ENCODE measurements around the gene PRKN. TPM values are rescaled to one million over a fixed set of nuclear protein-coding genes. Genes with fewer than 3 reads are reported as not detected.

Gene PRKN
- total RNA-seq, 1 experiment from 2014 or later = 0.46 TPM

DNA sequence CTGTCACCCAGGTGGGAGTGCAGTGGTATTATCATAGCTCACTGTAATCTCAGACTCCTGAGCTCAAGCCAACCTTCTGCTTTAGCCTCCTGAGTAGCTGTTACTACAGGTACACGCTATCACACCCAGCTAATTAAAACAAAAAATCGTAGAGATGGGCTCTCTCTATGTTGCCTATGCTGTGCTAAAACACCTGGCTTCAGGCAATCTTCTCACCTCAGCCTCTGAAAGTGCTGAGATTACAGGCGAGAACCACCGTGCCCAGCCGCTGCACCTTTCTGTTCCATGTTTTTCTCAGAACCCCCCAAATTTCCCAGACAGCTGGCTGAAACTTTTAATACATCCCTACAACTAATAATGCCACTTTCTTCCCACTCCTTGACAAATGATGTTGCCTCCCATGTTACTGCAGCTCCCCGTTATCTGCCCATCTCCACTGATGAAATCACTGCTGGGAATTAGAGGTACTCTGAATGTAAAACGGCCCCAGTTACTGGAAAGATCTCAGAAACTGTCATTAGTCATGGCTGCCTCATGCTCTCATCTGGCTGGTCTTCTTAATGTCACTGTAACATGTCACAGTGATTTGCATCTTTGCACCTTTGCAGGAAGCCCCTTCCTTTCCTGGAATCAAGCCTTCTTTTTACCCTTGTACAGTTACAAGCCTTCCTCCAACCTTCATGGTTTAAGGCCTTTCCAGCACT lies 697.5 kb downstream of the PRKN start:
- H3K27ac ChIP-seq (ENCODE audit: low read length) = no peak overlapping the region
- no peaks in the 10 kb centered on the region for H3K4me1 ChIP-seq (ENCODE audit: control insufficient read depth, insufficient read depth, low read length)
- no peaks in the 10 kb centered on the region for H3K27me3 ChIP-seq (ENCODE audit: control insufficient read depth, insufficient read depth, low read length)
- intact Hi-C loops (cut with micrococcal nuclease; ENCODE audit: unreplicated experiment) (no loop called here), in situ Hi-C loops (cut with HindIII; ENCODE audit: low pct_unique_long_range_greater_than_20kb, low sequenced_read_pairs) (no loop called here)
- CTCF ChIA-PET = no interaction called here
- H3K4me3 ChIP-seq (ENCODE audit: low read depth in 2 of 2, low read length in 2 of 2) = no peak overlapping the region
- no peak for DNase-seq (ENCODE audit: low read depth, low spot score)
- BruUV-seq (replicated peaks) = no TSS peak
- POLR2A ChIA-PET = no interaction called here
- TF ChIP-seq, protein P1, sequence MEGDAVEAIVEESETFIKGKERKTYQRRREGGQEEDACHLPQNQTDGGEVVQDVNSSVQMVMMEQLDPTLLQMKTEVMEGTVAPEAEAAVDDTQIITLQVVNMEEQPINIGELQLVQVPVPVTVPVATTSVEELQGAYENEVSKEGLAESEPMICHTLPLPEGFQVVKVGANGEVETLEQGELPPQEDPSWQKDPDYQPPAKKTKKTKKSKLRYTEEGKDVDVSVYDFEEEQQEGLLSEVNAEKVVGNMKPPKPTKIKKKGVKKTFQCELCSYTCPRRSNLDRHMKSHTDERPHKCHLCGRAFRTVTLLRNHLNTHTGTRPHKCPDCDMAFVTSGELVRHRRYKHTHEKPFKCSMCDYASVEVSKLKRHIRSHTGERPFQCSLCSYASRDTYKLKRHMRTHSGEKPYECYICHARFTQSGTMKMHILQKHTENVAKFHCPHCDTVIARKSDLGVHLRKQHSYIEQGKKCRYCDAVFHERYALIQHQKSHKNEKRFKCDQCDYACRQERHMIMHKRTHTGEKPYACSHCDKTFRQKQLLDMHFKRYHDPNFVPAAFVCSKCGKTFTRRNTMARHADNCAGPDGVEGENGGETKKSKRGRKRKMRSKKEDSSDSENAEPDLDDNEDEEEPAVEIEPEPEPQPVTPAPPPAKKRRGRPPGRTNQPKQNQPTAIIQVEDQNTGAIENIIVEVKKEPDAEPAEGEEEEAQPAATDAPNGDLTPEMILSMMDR (IDR thresholded peaks at IDR 0.05) = no peak
- TF ChIP-seq SIN3A (IDR thresholded peaks at IDR 0.05; ENCODE audit: borderline replicate concordance, insufficient read depth, low read depth, low read length) (no peak), TCF7L2 (IDR thresholded peaks at IDR 0.05; ENCODE audit: low read depth, low read length) (no peak), POLR2AphosphoS5 (IDR thresholded peaks at IDR 0.05; ENCODE audit: low read depth, low read length) (no peak)
- TF ChIP-seq, protein P2, sequence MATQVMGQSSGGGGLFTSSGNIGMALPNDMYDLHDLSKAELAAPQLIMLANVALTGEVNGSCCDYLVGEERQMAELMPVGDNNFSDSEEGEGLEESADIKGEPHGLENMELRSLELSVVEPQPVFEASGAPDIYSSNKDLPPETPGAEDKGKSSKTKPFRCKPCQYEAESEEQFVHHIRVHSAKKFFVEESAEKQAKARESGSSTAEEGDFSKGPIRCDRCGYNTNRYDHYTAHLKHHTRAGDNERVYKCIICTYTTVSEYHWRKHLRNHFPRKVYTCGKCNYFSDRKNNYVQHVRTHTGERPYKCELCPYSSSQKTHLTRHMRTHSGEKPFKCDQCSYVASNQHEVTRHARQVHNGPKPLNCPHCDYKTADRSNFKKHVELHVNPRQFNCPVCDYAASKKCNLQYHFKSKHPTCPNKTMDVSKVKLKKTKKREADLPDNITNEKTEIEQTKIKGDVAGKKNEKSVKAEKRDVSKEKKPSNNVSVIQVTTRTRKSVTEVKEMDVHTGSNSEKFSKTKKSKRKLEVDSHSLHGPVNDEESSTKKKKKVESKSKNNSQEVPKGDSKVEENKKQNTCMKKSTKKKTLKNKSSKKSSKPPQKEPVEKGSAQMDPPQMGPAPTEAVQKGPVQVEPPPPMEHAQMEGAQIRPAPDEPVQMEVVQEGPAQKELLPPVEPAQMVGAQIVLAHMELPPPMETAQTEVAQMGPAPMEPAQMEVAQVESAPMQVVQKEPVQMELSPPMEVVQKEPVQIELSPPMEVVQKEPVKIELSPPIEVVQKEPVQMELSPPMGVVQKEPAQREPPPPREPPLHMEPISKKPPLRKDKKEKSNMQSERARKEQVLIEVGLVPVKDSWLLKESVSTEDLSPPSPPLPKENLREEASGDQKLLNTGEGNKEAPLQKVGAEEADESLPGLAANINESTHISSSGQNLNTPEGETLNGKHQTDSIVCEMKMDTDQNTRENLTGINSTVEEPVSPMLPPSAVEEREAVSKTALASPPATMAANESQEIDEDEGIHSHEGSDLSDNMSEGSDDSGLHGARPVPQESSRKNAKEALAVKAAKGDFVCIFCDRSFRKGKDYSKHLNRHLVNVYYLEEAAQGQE (IDR thresholded peaks at IDR 0.05; ENCODE audit: insufficient read depth in 1 of 2, low read depth in 2 of 2, low read length in 1 of 2) = no peak
- H3K36me3 ChIP-seq (ENCODE audit: control insufficient read depth, insufficient read depth, low read length) = no peaks in the 10 kb centered on the region
- ATAC-seq = no peak
- no peaks in the 10 kb centered on the region for H3K9me3 ChIP-seq (ENCODE audit: control insufficient read depth, insufficient read depth, low read depth, low read length)

DNA sequence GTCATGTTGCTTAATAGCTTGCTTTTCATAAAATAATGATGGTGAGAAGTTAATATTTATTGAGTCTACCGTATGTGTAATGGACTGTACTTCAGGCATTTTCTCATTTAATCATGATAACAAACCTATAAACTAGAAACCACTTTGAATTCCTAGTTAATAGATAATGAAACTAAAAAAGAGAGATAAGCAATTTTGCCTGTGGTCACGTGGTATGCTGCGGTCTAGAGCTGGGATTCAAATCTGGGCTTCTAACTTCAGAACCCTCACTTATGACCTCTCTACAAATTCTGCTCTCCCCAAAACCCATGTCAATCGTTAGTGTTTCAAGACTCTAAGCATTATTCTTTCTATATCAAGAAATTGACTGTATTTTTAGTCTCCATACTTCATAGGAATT lies 700.7 kb downstream of the PRKN start:
- Histone ChIP-seq H3K27ac (ENCODE audit: low read length) (no peak overlapping the region), H3K9me3 (ENCODE audit: control insufficient read depth, insufficient read depth, low read depth, low read length) (no peaks in the 10 kb centered on the region), H3K4me3 (ENCODE audit: low read depth in 2 of 2, low read length in 2 of 2) (no peak overlapping the region), H3K27me3 (ENCODE audit: control insufficient read depth, insufficient read depth, low read length) (no peaks in the 10 kb centered on the region), H3K4me1 (ENCODE audit: control insufficient read depth, insufficient read depth, low read length) (no peaks in the 10 kb centered on the region), H3K36me3 (ENCODE audit: control insufficient read depth, insufficient read depth, low read length) (no peaks in the 10 kb centered on the region)
- TF ChIP-seq POLR2AphosphoS5 (IDR thresholded peaks at IDR 0.05; ENCODE audit: low read depth, low read length) = no peak
- no peak for TF ChIP-seq TCF7L2 (IDR thresholded peaks at IDR 0.05; ENCODE audit: low read depth, low read length)
- TF ChIP-seq SIN3A (IDR thresholded peaks at IDR 0.05; ENCODE audit: borderline replicate concordance, insufficient read depth, low read depth, low read length) = no peak
- TF ChIP-seq, protein P1 (IDR thresholded peaks at IDR 0.05) = no peak
- TF ChIP-seq, protein P2 (IDR thresholded peaks at IDR 0.05; ENCODE audit: insufficient read depth in 1 of 2, low read depth in 2 of 2, low read length in 1 of 2) = no peak
- no peak for DNase-seq (ENCODE audit: low read depth, low spot score)
- in situ Hi-C loops (cut with HindIII; ENCODE audit: low pct_unique_long_range_greater_than_20kb, low sequenced_read_pairs) (no loop called here), intact Hi-C loops (cut with micrococcal nuclease; ENCODE audit: unreplicated experiment) (no loop called here)
- ChIA-PET POLR2A (no interaction called here), CTCF (no interaction called here)
- no peak for ATAC-seq
- BruUV-seq (replicated peaks) = no TSS peak
